H1 (cell line): ENCODE results near the gene THUMPD3. TPM values are rescaled to one million over a fixed set of nuclear protein-coding genes. Genes with fewer than 3 reads are reported as not detected.
A peak's percentile ranks its signal among the peaks of the same experiment; 100 is the strongest.

Experiments used
- CTCF ChIA-PET: fragments of 300-600 bp; sonication (Branson Sonifier 250); formaldehyde crosslinking; loops from one replicate; lab custom pipeline; 2021; ENCODE audit not compliant: partially characterized antibody; lab: Charles Lee
- POLR2A ChIA-PET: fragments of 300-600 bp; sonication (Branson Sonifier 250); formaldehyde crosslinking; loops from one replicate; lab custom pipeline; 2021; ENCODE audit warnings: inconsistent platforms; ENCODE audit not compliant: partially characterized antibody; lab: Charles Lee
- DNase-seq, 2 experiments: peaks; one replicate each; pipeline versions ENCODE4 v3.0.0 to v3.0.0-alpha.2; 2010 to 2022; ENCODE audit warnings: low spot score in 2 of 2, low read depth in 1 of 2, mixed read lengths in 1 of 2
- FAIRE-seq: peaks from 2 replicates; lab custom pipeline; 2011; peaks lifted over from hg19 to GRCh38; lab: Jason Lieb, UNC
- H2AFZ ChIP-seq: 2 replicates; pipeline ENCODE4 v1.8.1; 2012; ENCODE audit warnings: low read length, inconsistent platforms
- H2AK5ac ChIP-seq: 2 replicates; pipeline ENCODE4 v1.6.1; 2013; ENCODE audit warnings: low read depth, low read length
- H2BK120ac ChIP-seq: replicated peaks from 2 replicates; pipeline ENCODE3; 2013; ENCODE audit warnings: low read depth, low read length, inconsistent platforms
- H2BK12ac ChIP-seq: 2 replicates; pipeline ENCODE4 v1.6.1; 2013; ENCODE audit warnings: low read depth, low read length
- H2BK15ac ChIP-seq: 2 replicates; pipeline ENCODE4 v1.6.1; 2013; ENCODE audit warnings: low read length
- H2BK20ac ChIP-seq: 2 replicates; pipeline ENCODE4 v1.6.1; 2013; ENCODE audit warnings: low read length
- H2BK5ac ChIP-seq: 2 replicates; pipeline ENCODE4 v1.6.1; 2013; ENCODE audit warnings: low read depth, low read length
- H3K14ac ChIP-seq: 2 replicates; pipeline ENCODE4 v1.6.1; 2013; ENCODE audit warnings: inconsistent platforms; ENCODE audit not compliant: insufficient read length
- H3K18ac ChIP-seq: 2 replicates; pipeline ENCODE4 v1.6.1; 2013; ENCODE audit warnings: low read length; ENCODE audit errors: extremely low read depth
- H3K23ac ChIP-seq: 2 replicates; pipeline ENCODE4 v1.6.1; 2013; ENCODE audit warnings: inconsistent platforms; ENCODE audit not compliant: insufficient read length
- H3K23me2 ChIP-seq: 2 replicates; pipeline ENCODE4 v1.6.1; 2013; ENCODE audit warnings: low read depth, low read length
- H3K27ac ChIP-seq: 2 replicates; pipeline ENCODE4 v1.6.1; 2011; ENCODE audit warnings: low read depth, low read length, inconsistent platforms
- H3K27me3 ChIP-seq, 4 experiments: replicated peaks in 1 of 4; 1 replicate in 1 of 4; 2 replicates in 3 of 4; pipeline versions ENCODE4 v1.6.1 to v1.8.1; 2011 to 2013; ENCODE audit warnings: low read length in 3 of 4, mild to moderate bottlenecking in 3 of 4, inconsistent platforms in 2 of 4, mixed read lengths in 2 of 4, moderate library complexity in 1 of 4; ENCODE audit not compliant: control insufficient read depth in 3 of 4, insufficient read depth in 3 of 4; ENCODE audit errors: extremely low read depth in 1 of 4
- H3K36me3 ChIP-seq, 4 experiments: 2 replicates each; pipeline versions ENCODE4 v1.6.1 to v1.8.1; 2011 to 2013; ENCODE audit warnings: mild to moderate bottlenecking in 4 of 4, low read length in 3 of 4, moderate library complexity in 2 of 4, control low read depth in 1 of 4, inconsistent platforms in 1 of 4; ENCODE audit not compliant: insufficient read depth in 4 of 4, control insufficient read depth in 2 of 4
- H3K4ac ChIP-seq: replicated peaks from 2 replicates; pipeline ENCODE3; 2013; ENCODE audit warnings: low read length, low read depth, mixed read lengths, inconsistent platforms; ENCODE audit not compliant: insufficient read length
- H3K4me1 ChIP-seq, 4 experiments: replicated peaks in 1 of 4; 1 replicate in 1 of 4; 2 replicates in 3 of 4; pipeline versions ENCODE4 v1.6.1 to v1.8.1; 2011 to 2013; ENCODE audit warnings: low read length in 3 of 4, inconsistent platforms in 2 of 4, mixed read lengths in 1 of 4; ENCODE audit not compliant: insufficient read depth in 4 of 4, control insufficient read depth in 3 of 4
- H3K4me2 ChIP-seq, 2 experiments: 2 replicates each; pipeline versions ENCODE4 v1.6.1 to v1.8.1; 2011 to 2013; ENCODE audit warnings: low read depth in 2 of 2, low read length in 2 of 2, control low read depth in 1 of 2, inconsistent platforms in 1 of 2, mild to moderate bottlenecking in 1 of 2; ENCODE audit not compliant: insufficient read depth in 1 of 2
- H3K4me3 ChIP-seq, 4 experiments: fragments of 200-600, 300-600 bp in 1 of 4; sonication (generic), shearing (Covaris generic), sonication (Bioruptor Twin) in 1 of 4; 2 replicates each; pipeline versions ENCODE4 v1.5.1 to v1.8.1; 2011 to 2016; ENCODE audit warnings: low read length in 4 of 4, low read depth in 3 of 4, control low read depth in 2 of 4, inconsistent platforms in 2 of 4, mild to moderate bottlenecking in 2 of 4, mixed read lengths in 1 of 4, moderate library complexity in 1 of 4; ENCODE audit not compliant: insufficient read depth in 2 of 4; ENCODE audit errors: extremely low read depth in 1 of 4
- H3K56ac ChIP-seq: replicated peaks from 2 replicates; pipeline ENCODE3; 2013; ENCODE audit warnings: low read depth, mild to moderate bottlenecking, mixed read lengths, low read length, inconsistent platforms; ENCODE audit not compliant: insufficient read length
- H3K79me1 ChIP-seq: 2 replicates; pipeline ENCODE4 v1.6.1; 2013; ENCODE audit warnings: low read depth, low read length, control low read depth
- H3K79me2 ChIP-seq, 2 experiments: 2 replicates each; pipeline versions ENCODE4 v1.6.1 to v1.8.1; 2012 to 2013; ENCODE audit warnings: low read length in 2 of 2, mild to moderate bottlenecking in 2 of 2, inconsistent platforms in 1 of 2; ENCODE audit not compliant: insufficient read depth in 2 of 2, control insufficient read depth in 1 of 2
- H3K9ac ChIP-seq, 4 experiments: replicated peaks in 1 of 4; 1 replicate in 1 of 4; 2 replicates in 3 of 4; pipeline versions ENCODE4 v1.6.1 to v1.8.1; 2011 to 2013; ENCODE audit warnings: low read depth in 3 of 4, low read length in 3 of 4, control low read depth in 2 of 4, mild to moderate bottlenecking in 2 of 4, moderate library complexity in 2 of 4, inconsistent platforms in 1 of 4; ENCODE audit errors: extremely low read depth in 1 of 4
- H3K9me3 ChIP-seq, 2 experiments: 2 replicates each; pipeline versions ENCODE4 v1.6.1 to v1.8.1; 2012 to 2013; ENCODE audit warnings: mild to moderate bottlenecking in 2 of 2, moderate library complexity in 2 of 2, control low read depth in 1 of 2, inconsistent platforms in 1 of 2, low read depth in 1 of 2, low read length in 1 of 2, mixed read lengths in 1 of 2; ENCODE audit not compliant: insufficient read depth in 2 of 2
- H4K20me1 ChIP-seq, 2 experiments: replicated peaks in 1 of 2; 2 replicates each; pipeline versions ENCODE3 to v1.8.1; 2011 to 2013; ENCODE audit warnings: inconsistent platforms in 2 of 2, low read length in 2 of 2, mild to moderate bottlenecking in 1 of 2; ENCODE audit not compliant: insufficient read depth in 2 of 2, control insufficient read depth in 1 of 2
- H4K5ac ChIP-seq: 2 replicates; pipeline ENCODE4 v1.6.1; 2013; ENCODE audit warnings: low read length, low read depth, mixed read lengths, inconsistent platforms; ENCODE audit not compliant: insufficient read length
- H4K8ac ChIP-seq: 2 replicates; pipeline ENCODE4 v1.8.0; 2013; ENCODE audit warnings: mild to moderate bottlenecking, moderate library complexity, low read length, inconsistent platforms; ENCODE audit not compliant: insufficient read depth; ENCODE audit errors: extremely low read depth
- H4K91ac ChIP-seq: replicated peaks from 2 replicates; pipeline ENCODE3; 2013; ENCODE audit warnings: low read length, mixed read lengths, inconsistent platforms; ENCODE audit not compliant: insufficient read length
- POLR2A ChIP-seq, 2 experiments: IDR thresholded peaks; 1 replicate in 1 of 2; 2 replicates in 1 of 2; pipeline ENCODE4 v1.6.1; 2011; ENCODE audit warnings: low read depth in 2 of 2, low read length in 2 of 2, mild to moderate bottlenecking in 2 of 2; ENCODE audit errors: control extremely low read depth in 1 of 2
- SUZ12 ChIP-seq: fragments of 200-600 bp; sonication (generic); IDR thresholded peaks from 2 replicates; pipeline ENCODE4 v1.6.1; 2012; ENCODE audit warnings: mild to moderate bottlenecking, inconsistent platforms, low read length, moderate library complexity, mixed read lengths
- WGBS, 2 experiments: shearing (Covaris generic) in 1 of 2; methylation state at CpG; one replicate each; pipeline versions ENCODE4 v1.1.6 to v1.1.7; 2013 to 2015; ENCODE audit warnings: low lambda C conversion rate in 2 of 2, mixed read lengths in 2 of 2, inconsistent platforms in 1 of 2, low coverage in 1 of 2, missing lambda C conversion rate in 1 of 2; ENCODE audit not compliant: insufficient replicate concordance in 2 of 2, insufficient coverage in 1 of 2, insufficient read length in 1 of 2; ENCODE audit errors: extremely low coverage in 1 of 2, missing lambda C conversion rate in 1 of 2; 5-methylcytosine and 5-hydroxymethylcytosine counted together
- polyA plus RNA-seq, 7 experiments: library from polyadenylated mRNA; depleted of rRNA in 3 of 7; stranded (reverse) in 5 of 7; unstranded in 2 of 7; fragments of >200 nt in 5 of 7; fragments of 200-250 nt in 2 of 7; gene quantifications; 1 replicate in 5 of 7; 2 replicates in 1 of 7; 4 replicates in 1 of 7; pipeline versions ENCODE4 v1.2.1 to v1.2.3, GENCODE V29; 2011 to 2013; ENCODE audit warnings: missing spikeins in 2 of 7, mixed read lengths in 2 of 7
- total RNA-seq: library from RNA; stranded (reverse); fragmentation: NEBNext Ultra II Directional; extraction: Animal tissue kit (Norgen Biotek cat#: 25700); gene quantifications from 2 replicates; pipeline ENCODE4 v1.2.1, GENCODE V29; 2021

Gene THUMPD3
- total and polyA plus RNA-seq, 2 of the 8 experiments (the other 6 are each of a cell fraction or from before 2014, with no cell fraction given): 26.7 to 68.9 TPM

GRCh38 chr3:9388562-9389272 is 25.9 kb downstream of the THUMPD3 start:
- Histone ChIP-seq H2BK120ac (no peak overlapping the region), H3K9ac (no peak overlapping the region), H2BK12ac (no peak overlapping the region), H3K79me1 (no peaks in the 10 kb centered on the region), H3K79me2 (peaks cover 18 to 53% of the 10 kb centered on the region in 2 experiments), H2BK20ac (no peak overlapping the region), H2BK5ac (no peak overlapping the region), H4K20me1 (peaks cover 6 to 18% of the 10 kb centered on the region in 2 experiments), H3K18ac (no peak overlapping the region), H3K4me2 (no peak overlapping the region), H3K4me3 (no peak overlapping the region), H3K27ac (no peak overlapping the region), H4K5ac (no peak overlapping the region), H2AFZ (no peak overlapping the region), H3K23ac (no peak overlapping the region), H3K23me2 (no peaks in the 10 kb centered on the region; the same call in 1 of the 2 replicates), H3K56ac (no peak overlapping the region), H3K36me3 (peaks cover 20 to 95% (median 78%) of the 10 kb centered on the region in 4 experiments; a peak in 7 of 8 replicates), H4K8ac (no peak overlapping the region), H3K4ac (no peak overlapping the region), H3K27me3 (no peaks in the 10 kb centered on the region), H2AK5ac (no peak overlapping the region), H3K4me1 (no peaks in the 10 kb centered on the region), H4K91ac (no peak overlapping the region), H2BK15ac (no peak overlapping the region), H3K14ac (no peak overlapping the region), H3K9me3 (no peaks in the 10 kb centered on the region)
- WGBS, 2 experiments: 94% methylated on average over 5 of the region's 5 CpGs; no CpG with 5 or more reads in 1 of the 2 experiments
- CTCF ChIA-PET: interaction anchor here (0.7 to 1.0 kb wide), 3 partner anchors 11 to 295 kb away, joined by 3 read pairs; no protein-coding TSS in a partner anchor
- FAIRE-seq (no peak), DNase-seq (no peak)
- POLR2A ChIA-PET: interaction anchor here (0.6 to 6.4 kb wide), 16 partner anchors 8 to 707 kb away, joined by 3 to 35 read pairs (median 4); partner anchors contain the start of genes LHFPL4 and THUMPD3
- TF ChIP-seq POLR2A (IDR thresholded peaks at IDR 0.05; ENCODE audit: control extremely low read depth in 1 of 2, low read depth in 2 of 2, low read length in 2 of 2) (peak in 1 of 2 experiments; percentile 67; a peak in 1 of 3 replicates), SUZ12 (no peak)
